ENCODE data around the gene POLR1D.

The POLR1D gene

GRCh38 chr13:27641711-27642502, 20.2 kb downstream of the POLR1D start:
- no peak for DNase-seq

DNA sequence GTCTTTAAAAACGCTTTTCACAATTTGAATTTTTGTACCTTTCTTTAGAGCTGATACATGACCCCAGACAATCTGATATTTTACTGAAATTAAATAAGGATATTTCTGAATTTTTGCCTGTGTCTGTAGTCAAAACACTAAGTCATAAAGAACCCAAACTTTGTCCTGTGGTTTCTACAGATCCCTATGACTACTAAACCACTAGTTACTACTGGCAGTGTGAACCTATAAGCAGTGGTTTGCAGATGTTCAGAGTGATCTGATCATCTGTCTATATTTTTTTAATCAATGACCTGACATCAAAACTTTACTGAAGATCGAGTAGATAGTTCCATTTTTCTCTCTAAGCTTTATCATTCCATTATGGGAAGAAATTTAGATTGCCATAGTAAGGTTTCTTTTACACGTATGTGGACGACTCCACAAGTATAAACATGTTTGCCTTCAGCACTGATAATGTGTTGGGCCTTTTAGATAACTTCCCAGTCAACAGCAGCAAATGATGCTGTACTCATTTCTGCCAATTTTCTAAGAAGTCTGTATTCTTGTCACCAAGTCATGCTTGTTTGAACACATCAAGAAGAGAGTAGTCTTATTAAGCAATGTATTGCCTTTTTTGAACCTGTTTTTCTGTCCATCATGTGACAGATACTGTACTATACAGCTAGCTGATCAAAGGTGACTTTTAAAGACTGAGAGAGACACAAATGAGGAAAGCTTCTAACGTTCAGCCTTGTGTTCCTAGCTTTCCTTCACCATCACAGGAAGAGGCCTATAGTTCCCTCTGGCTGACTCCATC, 21.8 kb downstream of the POLR1D start:
- no peak for DNase-seq

GRCh38 chr13:27644302-27644701, 22.6 kb downstream of the POLR1D start:
- DNase-seq: no peak

DNA sequence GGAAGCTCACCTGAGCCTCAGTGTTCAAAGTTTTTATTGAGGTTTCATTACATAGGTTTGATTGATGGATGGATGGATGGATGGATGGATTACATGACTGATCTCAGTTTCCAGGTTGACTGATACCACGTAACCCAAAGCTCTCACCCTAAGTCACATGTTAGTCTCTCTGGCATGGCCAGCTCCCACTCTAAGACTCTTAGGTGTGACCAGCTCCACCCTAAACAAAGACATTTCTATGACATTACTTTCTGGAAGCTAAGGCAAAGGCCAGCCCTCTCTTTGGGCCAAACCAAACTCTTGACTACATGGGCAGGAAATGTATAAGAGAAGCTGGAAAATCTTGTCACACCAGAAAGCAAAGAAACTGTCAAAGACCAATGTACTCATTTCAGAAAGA, 28.6 kb downstream of the POLR1D start:
- DNase-seq: no peak

- DNase-seq: no peak
Observed at GRCh38 chr13:27654059-27654458, 32.4 kb downstream of the POLR1D start.

GRCh38 chr13:27654816-27655215, 33.1 kb downstream of the POLR1D start:
- DNase-seq: no peak

- no peak for DNase-seq
Observed at GRCh38 chr13:27657724-27658123, 36.0 kb downstream of the POLR1D start.

DNA sequence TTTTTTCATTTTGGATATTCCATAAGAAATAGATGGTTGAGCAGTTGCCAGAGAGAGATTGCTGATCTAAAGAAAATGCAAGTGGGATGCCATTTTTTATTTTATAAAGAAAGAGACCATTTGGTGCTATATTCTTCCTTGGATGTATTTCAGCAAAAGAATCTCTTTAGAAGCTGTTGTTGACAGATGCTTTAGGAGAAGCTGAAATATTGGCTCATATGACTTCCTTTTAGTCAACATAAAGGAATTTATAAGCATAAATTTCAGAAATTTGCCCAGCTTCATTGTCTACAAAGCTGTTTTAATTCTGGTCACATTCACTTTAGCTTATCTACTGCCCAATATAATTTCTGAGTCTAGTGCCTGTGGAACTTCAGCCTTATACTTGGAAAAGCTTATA, 36.9 kb downstream of the POLR1D start:
- DNase-seq: no peak

DNA sequence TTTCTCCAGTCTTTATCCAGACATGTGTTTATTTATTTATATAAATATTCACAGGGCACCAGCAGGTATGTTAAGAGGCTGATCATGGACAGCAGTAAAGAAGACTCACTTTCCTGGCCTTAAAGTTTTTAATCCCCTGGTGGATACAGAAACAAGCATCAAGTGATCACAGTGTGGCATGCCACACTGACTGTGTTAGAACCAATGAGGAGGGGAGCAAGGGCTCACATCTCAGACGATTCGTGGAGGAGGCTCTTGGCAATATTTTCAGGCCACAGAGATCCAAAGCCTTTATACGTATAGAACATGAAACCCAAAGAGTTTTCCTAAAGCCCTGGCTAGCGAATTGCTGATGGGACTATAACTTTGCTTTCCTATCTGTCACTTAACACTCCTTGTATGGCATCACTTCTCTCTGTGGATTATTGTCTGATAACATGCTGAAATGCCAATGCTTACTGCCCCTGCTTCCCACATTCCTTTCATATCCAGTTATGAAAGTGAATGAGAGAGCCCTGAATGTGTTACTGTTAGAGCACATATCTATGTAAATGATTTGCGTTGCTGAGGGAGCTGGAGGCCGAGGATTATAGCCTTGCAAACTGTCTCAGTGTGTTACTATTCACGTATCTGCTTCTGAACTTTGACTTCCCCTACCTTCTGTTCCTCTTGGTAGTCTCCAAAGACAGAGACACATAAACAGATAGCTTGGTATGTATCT, 37.6 kb downstream of the POLR1D start:
- DNase-seq: no peak

DNA sequence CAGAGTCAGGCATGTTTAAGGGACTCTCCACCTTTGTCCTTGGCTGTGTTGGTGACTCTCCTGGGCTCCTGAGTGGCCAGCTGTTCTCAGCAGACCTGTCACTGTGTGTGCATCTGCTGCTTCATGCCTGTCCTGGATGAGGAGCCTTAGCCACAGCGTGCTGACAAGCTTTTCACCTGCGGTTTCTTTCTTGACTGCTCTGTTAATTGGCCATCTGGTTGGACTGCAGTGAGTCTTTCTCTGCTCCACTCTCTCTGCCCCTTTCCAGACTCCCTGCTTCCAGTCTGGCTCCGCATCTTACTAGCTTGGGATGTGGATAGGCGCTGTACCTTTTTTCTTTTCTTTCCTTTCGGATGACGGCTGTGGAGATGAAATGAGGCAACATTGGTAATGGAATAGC, 38.8 kb downstream of the POLR1D start:
- DNase-seq: no peak

- no peak for DNase-seq
Observed at GRCh38 chr13:27661017-27661416, 39.3 kb downstream of the POLR1D start.

GRCh38 chr13:27662738-27663470, 41.2 kb downstream of the POLR1D start:
- DNase-seq: no peak

DNA sequence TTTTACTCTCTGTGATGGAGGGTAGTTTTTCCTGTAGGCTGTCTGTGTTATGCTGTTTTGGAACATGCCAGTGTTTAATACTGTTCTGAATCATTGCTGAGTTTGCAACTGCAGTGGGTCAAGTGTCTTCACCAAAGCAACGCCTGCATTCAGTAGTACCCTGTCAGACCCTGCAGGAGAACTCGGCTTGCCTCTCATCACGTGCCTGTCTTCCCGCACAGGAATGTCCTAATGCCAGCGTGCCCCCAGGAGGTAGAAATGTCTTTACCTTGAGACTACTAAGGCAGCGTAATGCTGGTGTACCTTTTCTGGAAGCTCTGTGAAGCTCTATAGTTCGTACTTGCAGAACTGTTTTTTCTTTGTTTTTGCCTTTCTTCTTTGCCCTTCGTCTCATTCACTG, 42.3 kb downstream of the POLR1D start:
- no peak for DNase-seq

GRCh38 chr13:27665333-27665732, 43.6 kb downstream of the POLR1D start:
- no peak for DNase-seq

- DNase-seq: no peak
Observed at GRCh38 chr13:27665761-27666160, 44.1 kb downstream of the POLR1D start.

- no peak for DNase-seq
Observed at GRCh38 chr13:27666951-27667350, 45.3 kb downstream of the POLR1D start.

DNA sequence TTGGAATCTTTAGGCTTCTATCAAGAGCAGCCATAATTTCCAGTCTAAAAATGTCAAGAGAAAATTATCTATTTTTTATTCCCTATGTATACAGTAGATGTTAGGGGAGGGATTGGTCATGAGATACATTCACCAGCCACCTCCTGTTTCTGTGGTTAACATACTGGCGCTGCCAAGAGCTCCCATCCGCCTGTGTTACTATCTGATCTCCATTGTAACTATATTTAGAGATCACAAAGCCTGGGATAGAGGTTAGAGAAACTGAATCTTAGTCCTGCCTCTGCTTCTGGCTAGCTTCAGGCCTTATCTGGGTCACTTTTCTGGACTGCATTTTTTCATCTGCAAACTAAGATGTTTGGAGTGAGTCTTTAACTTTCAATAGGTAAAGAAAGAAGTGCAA, 46.3 kb downstream of the POLR1D start:
- no peak for DNase-seq

GRCh38 chr13:27670861-27671260, 49.2 kb downstream of the POLR1D start:
- no peak for DNase-seq

DNA sequence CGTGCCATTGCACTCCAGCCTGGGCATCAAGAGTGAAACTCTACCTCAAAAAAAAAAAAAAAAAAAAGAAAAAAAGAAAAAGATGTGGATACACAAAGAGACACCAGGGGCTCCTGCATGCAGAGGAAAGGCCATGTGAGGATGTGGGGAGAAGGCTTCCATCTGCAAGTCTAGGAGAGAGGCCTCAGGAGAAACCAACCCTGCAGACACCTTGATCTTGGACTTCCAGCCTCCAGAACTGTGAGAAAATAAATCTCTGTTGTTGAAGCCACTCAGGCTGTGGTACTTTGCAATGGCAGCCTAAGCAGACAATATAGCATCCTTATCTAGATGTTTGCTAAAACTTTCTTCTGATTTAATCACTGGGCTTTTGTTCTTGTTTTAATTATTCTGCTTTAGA, 50.3 kb downstream of the POLR1D start:
- DNase-seq: no peak

Measured in CD4-positive, alpha-beta T cell treated with Interleukin-1 beta for 1 hour (primary cell).